Smooth muscle cell of bladder (primary cell): Measurements from ENCODE around the gene CLSTN3. TPM values are rescaled to one million over a fixed set of nuclear protein-coding genes. Genes with fewer than 3 reads are reported as not detected.

Experiments used
- total RNA-seq: library from RNA; depleted of rRNA; stranded (reverse); fragments of >200 nt; gene quantifications from 2 replicates; pipeline ENCODE4 v1.2.3, GENCODE V29; 2014

Gene CLSTN3
- 11.5 and 13.7 TPM in 2 replicates for total RNA-seq

GRCh38 chr12:7129872-7130691, at the start of gene CLSTN3:
Gene CLSTN3, plus strand, starts transcription at chr12:7130371. Its CDS starts 278 bp downstream, at chr12:7130649.

GRCh38 chr12:7092229-7092985, 37.8 kb upstream of the CLSTN3 start, which contains the start of gene C1R:
Gene C1R, minus strand, starts transcription at chr12:7092445. Its CDS starts 57 bp downstream, at chr12:7092388.

GRCh38 chr12:7108796-7109571, 21.2 kb upstream of the CLSTN3 start, which contains the start of gene C1RL:
Gene C1RL, minus strand, starts transcription at chr12:7109214. Its CDS starts 34 bp downstream, at chr12:7109180.

GRCh38 chr12:7128681-7129286, 1.4 kb upstream of the CLSTN3 start, which contains the start of gene RBP5:
Gene RBP5, minus strand, starts transcription at chr12:7128889. Its CDS starts 114 bp downstream, at chr12:7128775.

GRCh38 chr12:7189398-7190267, 59.5 kb downstream of the CLSTN3 start, which contains the start of gene PEX5:
Gene PEX5, plus strand, starts transcription at chr12:7189686. Its CDS starts 692 bp downstream, at chr12:7190378.

Other genes with a start within 250 kb of the CLSTN3 start
- gene LRRC23, start 225.5 kb upstream of the CLSTN3 start, total RNA-seq: 9.5 and 14.1 TPM in 2 replicates
- 11.7 and 44.1 TPM in 2 replicates for gene ENO2, start 215.8 kb upstream of the CLSTN3 start, total RNA-seq
- gene ATN1, start 202.4 kb upstream of the CLSTN3 start, total RNA-seq: 5.0 and 7.5 TPM in 2 replicates
- gene RNU7-1, start 186.6 kb upstream of the CLSTN3 start, total RNA-seq: not detected in 2 replicates
- gene C12orf57, start 186.3 kb upstream of the CLSTN3 start, total RNA-seq: 170 and 215 TPM in 2 replicates
- under 0.01 and 0.09 TPM in 2 replicates for gene PTPN6, start 179.0 kb upstream of the CLSTN3 start, total RNA-seq
- gene PHB2, start 159.7 kb upstream of the CLSTN3 start, total RNA-seq: 147 and 183 TPM in 2 replicates
- 32.4 and 39.4 TPM in 2 replicates for gene EMG1, start 159.5 kb upstream of the CLSTN3 start, total RNA-seq
- gene LPCAT3, start 111.9 kb upstream of the CLSTN3 start, total RNA-seq: 13.8 and 17.2 TPM in 2 replicates
- gene C1S, start 69.7 kb upstream of the CLSTN3 start, total RNA-seq: 545 and 658 TPM in 2 replicates
- 197 and 242 TPM in 2 replicates for gene C1R, start 37.9 kb upstream of the CLSTN3 start, total RNA-seq
- gene C1RL, start 21.2 kb upstream of the CLSTN3 start, total RNA-seq: 41.5 and 51.9 TPM in 2 replicates
- gene RBP5, start 1.5 kb upstream of the CLSTN3 start, total RNA-seq: not detected in 2 replicates
- gene PEX5, start 59.3 kb downstream of the CLSTN3 start, total RNA-seq: 29.7 and 32.4 TPM in 2 replicates
- gene ACSM4, start 173.7 kb downstream of the CLSTN3 start, total RNA-seq: not detected in 2 replicates